C4-2B (cell line): ENCODE results near the gene ITGA8.

ENCODE experiments used
- H3K27ac ChIP-seq: fragments of 450-650 bp; 2 replicates; pipeline ENCODE4 v1.5.1; 2017
- ZFX ChIP-seq: fragments of 450-650 bp; IDR thresholded peaks from 2 replicates; pipeline ENCODE4 v1.6.1; 2017
- TF ChIP-seq, protein P1 (sequence below): fragments of 450-650 bp; conservative IDR thresholded peaks from 2 replicates; pipeline ENCODE4 v1.5.1; 2017; ENCODE audit warnings: mild to moderate bottlenecking

ITGA8 gene

DNA sequence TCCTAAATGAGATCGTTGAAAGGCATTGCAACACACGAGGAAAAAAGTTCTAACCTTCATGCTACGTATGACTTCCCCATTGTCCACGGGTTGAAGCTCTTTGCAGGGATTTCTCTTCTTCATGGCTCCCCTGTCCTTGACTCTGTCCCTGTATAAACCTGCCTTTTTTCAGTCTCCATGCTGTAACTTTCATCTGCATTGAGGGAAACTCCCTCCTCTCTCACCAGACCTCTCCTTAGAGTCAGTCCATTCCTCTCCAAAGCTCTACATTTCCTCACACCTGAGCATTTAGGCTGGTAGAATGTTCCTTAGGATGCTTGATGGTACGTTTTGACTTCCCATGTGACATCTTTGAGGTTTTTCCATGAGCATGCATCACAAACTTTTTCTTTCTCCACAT is 214.4 kb downstream of the ITGA8 start:
- H3K27ac ChIP-seq: no peak overlapping the region

DNA sequence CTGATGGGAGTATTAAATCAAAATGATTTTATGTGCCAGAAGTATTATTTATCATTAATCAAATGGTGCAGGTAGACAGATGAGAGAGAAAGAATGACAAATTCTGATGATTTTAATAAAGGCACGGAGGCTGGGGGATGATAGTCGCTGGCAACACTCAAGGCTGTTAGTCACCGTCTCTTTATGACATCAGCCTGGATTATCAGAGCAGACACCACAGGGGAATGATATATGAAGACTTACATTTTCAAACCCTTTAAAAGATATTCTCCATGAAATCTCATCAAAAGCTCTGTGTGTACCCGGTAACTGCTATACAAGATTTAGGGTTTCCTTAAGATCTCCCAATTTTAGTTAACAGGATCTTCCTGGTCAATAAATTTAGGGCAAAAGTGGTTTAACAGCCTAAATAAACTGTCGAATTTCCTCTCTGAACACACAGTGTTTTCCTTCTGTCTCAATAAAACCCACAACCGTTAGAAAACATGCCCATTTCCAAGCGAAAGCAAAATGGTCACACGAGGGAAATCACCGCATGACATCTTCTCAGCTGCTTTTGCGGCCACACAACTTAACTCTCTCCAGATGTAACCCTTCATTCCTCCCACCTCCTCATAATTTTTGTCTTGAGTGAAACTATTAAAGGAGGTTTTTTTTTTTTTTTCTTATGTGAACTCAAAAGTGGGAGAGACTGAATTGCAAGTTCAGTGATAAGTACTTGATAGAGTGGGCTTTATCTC is 215.5 kb downstream of the ITGA8 start:
- H3K27ac ChIP-seq: no peak overlapping the region
- no peak for TF ChIP-seq ZFX
- TF ChIP-seq, protein P1, sequence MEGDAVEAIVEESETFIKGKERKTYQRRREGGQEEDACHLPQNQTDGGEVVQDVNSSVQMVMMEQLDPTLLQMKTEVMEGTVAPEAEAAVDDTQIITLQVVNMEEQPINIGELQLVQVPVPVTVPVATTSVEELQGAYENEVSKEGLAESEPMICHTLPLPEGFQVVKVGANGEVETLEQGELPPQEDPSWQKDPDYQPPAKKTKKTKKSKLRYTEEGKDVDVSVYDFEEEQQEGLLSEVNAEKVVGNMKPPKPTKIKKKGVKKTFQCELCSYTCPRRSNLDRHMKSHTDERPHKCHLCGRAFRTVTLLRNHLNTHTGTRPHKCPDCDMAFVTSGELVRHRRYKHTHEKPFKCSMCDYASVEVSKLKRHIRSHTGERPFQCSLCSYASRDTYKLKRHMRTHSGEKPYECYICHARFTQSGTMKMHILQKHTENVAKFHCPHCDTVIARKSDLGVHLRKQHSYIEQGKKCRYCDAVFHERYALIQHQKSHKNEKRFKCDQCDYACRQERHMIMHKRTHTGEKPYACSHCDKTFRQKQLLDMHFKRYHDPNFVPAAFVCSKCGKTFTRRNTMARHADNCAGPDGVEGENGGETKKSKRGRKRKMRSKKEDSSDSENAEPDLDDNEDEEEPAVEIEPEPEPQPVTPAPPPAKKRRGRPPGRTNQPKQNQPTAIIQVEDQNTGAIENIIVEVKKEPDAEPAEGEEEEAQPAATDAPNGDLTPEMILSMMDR: no peak

More for the DNA sequence above, 214.4 kb downstream of the ITGA8 start:
- TF ChIP-seq, protein P1: no peak
- TF ChIP-seq ZFX: no peak

DNA sequence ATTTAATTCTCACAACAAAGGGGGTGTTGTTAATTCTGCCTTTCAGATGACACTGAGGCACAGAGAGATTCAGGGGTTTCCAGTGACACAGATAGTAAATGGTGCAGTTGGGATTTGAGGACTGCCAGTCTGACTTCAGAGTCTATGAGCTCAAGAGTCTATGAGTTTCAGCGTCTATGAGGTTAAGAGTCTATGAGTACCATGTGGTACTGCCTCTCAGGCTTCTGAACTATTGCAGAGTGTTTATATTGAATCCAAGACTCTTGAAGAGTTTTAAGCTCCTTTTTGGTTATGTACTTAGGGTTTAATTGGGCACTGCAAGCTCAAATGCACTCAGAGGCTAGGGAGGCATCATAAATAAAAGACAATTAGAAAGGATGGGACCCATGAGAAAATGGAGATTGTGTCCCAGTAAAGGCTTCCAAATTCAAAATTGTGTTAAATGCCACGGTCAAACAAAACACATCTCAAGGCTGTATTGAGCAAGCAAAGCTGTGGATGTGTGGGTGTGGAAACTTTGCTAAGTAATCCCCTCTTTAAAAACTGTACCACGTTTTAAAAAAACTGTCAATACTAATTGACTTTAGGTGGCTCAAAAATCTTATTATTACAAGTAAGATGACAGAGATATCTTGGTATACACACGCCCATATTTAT is 224.7 kb downstream of the ITGA8 start:
- H3K27ac ChIP-seq: no peak overlapping the region
- TF ChIP-seq, protein P1: no peak
- no peak for TF ChIP-seq ZFX

DNA sequence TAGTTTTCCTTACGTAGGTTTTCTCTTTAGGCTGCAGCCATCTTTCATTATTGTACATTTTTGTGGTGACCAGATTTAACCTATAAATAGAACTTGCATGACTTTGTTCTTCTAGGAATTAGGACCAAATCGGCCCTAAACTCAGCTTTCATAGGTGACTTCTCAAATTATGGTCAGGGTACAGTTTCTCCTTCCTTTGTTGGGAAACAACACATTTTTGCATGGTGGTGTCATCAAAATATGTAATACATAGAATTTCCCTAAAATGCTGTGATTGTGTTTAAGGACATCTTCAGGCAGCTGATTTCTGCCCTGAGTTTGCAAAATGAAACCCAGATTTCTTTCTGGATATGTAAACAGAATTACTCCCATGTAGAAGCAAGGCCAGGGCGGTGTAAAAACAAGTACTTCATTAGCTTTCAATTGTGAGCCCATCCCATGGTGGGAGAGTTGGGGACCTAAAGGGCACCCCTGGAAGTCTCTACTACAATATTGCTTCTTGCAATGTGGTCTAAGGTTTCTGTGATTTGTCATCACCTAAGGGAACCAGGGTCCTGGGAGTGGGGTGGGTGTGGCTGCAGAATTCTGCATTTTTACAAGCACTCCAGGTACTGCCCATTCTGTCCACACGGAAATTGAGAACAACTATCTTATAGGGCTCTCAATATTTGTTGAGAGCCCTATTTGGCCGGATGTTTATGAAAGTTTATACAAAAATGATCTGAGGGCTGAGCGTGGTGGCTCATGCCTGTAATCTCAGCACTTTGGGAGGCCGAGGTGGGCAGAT is 227.7 kb downstream of the ITGA8 start:
- no peak for TF ChIP-seq ZFX
- TF ChIP-seq, protein P1: no peak; the same call in 1 of the 2 replicates
- no peak overlapping the region for H3K27ac ChIP-seq

DNA sequence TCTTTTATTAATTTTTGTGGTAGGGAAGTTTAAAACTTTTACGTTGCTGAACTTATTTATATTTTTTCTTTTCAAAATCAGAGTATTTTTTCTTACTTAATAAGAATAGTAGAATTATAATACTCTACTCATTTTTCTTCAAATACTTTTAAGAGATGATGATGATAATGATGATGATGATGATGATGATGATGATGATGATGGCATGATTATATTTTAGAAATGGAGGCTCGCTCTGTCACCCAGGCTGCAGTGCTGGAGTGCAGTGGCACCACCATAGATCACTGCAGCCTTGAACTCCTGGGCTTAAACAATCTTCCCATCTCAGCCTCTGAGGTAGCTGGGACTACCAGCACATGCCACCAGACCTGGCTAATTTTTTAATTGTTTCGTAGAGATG is 230.3 kb downstream of the ITGA8 start:
- no peak overlapping the region for H3K27ac ChIP-seq
- no peak for TF ChIP-seq ZFX
- TF ChIP-seq, protein P1: no peak

DNA sequence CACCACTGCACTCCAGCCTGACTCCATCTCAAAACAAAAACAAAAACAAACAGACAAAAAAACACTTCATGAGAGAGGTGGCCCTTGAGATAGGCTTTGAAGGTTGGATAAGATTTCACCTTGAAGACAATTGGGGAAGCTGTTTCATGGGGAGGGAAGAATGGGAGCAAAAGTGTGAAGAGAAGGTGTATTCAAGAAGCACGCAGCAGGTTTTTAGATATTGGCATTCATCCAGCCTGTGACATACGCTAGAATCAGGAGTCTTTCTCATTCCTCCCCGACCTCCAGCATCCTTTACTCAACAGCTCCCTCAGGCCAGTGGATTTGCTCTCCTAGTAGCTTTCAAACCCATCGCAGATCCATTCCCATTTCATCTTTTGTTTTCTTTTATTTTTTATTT is 232.3 kb downstream of the ITGA8 start:
- H3K27ac ChIP-seq: no peak overlapping the region; the same call in 1 of the 2 replicates
- TF ChIP-seq, protein P1: no peak
- TF ChIP-seq ZFX: no peak

DNA sequence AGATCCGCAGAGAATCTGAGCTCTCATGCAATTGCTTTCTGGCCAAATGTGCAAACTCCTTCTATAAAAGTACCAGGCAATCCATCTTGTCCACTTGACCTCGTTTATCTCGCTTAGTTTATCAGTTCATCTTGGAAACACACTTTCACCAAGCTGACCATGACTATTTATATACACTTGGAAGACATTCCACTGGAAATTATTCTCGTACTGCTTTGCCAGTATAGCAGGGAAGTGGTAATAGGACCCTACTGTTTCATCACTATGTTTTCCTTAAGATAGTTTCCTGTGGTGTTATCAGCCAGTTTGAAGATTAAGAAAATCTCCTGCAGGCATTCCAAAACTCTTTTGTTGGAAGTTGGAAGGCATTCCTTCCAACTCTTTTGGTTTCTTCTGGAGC is 233.3 kb downstream of the ITGA8 start:
- no peak overlapping the region for H3K27ac ChIP-seq
- TF ChIP-seq, protein P1: no peak
- TF ChIP-seq ZFX: no peak
